ENCODE measurements around the gene TAF4.

The TAF4 gene

GRCh38 chr20:62030834-62031434 lies 34.7 kb downstream of the TAF4 start:
- H3K4me3 ChIP-seq (replicated peaks in 1 of 2; ENCODE audit: low read depth in 2 of 2, low read length in 2 of 2): no peak overlapping the region
- no peak for TF ChIP-seq CTCF (IDR thresholded peaks at IDR 0.05; ENCODE audit: low read depth, low read length)
- DNase-seq (ENCODE audit: low read depth in 2 of 2): no peak

DNA sequence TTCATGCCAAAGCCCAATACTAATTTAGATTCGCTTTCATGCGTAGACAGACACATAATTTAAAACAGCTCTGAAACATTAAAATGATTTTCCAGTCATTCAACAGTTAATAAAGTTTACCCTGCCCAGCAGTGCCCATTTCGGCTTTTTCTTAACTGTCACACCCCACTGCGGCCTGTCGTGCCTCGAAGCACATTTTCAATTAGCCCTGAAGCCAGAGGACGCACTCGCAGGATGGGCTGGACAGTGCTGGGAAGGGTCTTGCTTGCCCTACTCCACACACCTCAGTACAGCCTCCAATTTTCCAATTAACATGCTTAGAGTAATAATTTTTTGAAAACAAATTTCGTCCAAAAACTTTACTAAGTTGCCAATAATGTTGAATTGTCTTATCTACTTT lies 35.3 kb downstream of the TAF4 start:
- no peak for TF ChIP-seq CTCF (IDR thresholded peaks at IDR 0.05; ENCODE audit: low read depth, low read length)
- H3K4me3 ChIP-seq (replicated peaks in 1 of 2; ENCODE audit: low read depth in 2 of 2, low read length in 2 of 2): no peak overlapping the region
- DNase-seq (ENCODE audit: low read depth in 2 of 2): no peak

GRCh38 chr20:62029949-62030348 lies 35.7 kb downstream of the TAF4 start:
- DNase-seq (ENCODE audit: low read depth in 2 of 2): no peak
- TF ChIP-seq CTCF (IDR thresholded peaks at IDR 0.05; ENCODE audit: low read depth, low read length): no peak
- H3K4me3 ChIP-seq (replicated peaks in 1 of 2; ENCODE audit: low read depth in 2 of 2, low read length in 2 of 2): no peak overlapping the region

DNA sequence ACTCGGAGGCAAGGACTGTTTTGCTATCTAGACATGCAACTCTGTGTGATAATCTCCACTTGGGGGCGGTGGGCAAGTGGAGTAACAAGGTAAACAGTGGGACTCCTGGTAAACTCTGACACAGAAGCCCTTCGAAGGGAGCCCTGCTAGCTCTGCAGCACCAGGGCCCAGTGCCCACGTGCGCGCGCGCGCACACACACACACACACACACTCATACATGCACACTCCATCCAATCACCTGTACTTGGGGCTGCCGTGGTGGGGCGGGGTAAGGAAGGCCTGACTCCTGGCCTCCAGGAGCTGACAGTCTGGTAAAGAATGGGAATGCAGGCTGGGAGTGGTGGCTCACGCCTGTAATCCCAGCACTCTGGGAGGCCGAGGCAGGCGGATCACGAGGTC lies 36.4 kb downstream of the TAF4 start:
- no peak for DNase-seq (ENCODE audit: low read depth in 2 of 2)
- no peak for TF ChIP-seq CTCF (IDR thresholded peaks at IDR 0.05; ENCODE audit: low read depth, low read length)
- no peak overlapping the region for H3K4me3 ChIP-seq (replicated peaks in 1 of 2; ENCODE audit: low read depth in 2 of 2, low read length in 2 of 2)

DNA sequence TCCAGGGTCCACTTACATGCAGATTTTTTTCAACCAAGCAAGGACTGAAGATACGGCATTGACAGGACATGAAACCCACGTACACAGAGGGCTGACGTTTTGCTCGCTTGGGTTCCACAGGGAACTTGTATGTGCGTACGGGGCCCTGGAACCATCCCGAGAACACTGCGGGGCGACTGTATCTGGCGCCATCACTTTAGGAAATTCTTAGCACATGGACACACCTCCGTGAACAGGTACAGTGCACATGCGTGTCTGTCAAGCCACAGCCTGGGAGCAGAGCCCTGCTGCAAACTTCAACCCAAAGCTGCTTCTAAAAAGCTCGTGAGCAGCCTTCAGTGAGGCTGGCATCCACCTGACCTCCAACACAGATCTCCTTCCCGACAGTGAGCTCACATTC lies 37.3 kb downstream of the TAF4 start:
- TF ChIP-seq CTCF (IDR thresholded peaks at IDR 0.05; ENCODE audit: low read depth, low read length): no peak
- H3K4me3 ChIP-seq (replicated peaks in 1 of 2; ENCODE audit: low read depth in 2 of 2, low read length in 2 of 2): no peak overlapping the region
- DNase-seq (ENCODE audit: low read depth in 2 of 2): no peak

DNA sequence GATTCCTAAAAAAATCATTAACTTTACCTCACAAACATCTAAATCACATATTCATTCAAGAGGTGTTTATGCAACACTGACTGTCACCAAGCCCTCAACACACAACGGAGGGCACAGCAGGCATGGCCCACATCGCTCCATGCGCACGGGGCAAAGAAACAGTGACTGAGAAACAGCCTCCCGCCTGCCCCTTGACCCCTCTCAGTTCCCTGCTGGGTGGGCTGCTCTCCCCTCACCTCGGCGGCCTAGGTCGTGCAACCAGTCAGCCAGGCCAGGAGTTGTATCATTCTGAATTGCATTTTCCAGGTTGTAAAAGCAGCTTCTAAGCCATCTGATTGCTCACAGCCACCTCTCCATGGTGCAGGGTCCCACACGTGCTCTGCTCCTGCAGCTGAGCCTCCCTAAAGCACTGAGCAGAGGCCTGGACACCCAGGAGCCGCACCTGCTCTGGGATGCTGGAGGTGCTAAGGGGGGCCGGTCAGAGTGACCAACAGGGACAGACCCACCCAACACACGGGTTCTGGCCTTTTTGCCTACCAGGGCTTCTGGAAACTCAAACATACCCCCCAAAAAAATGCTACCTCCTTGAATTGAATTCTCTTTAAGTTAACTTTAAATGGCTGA lies 37.9 kb downstream of the TAF4 start:
- DNase-seq (ENCODE audit: low read depth in 2 of 2): no peak
- H3K4me3 ChIP-seq (replicated peaks in 1 of 2; ENCODE audit: low read depth in 2 of 2, low read length in 2 of 2): no peak overlapping the region
- no peak for TF ChIP-seq CTCF (IDR thresholded peaks at IDR 0.05; ENCODE audit: low read depth, low read length)

- no peak for TF ChIP-seq CTCF (IDR thresholded peaks at IDR 0.05; ENCODE audit: low read depth, low read length)
- no peak overlapping the region for H3K4me3 ChIP-seq (replicated peaks in 1 of 2; ENCODE audit: low read depth in 2 of 2, low read length in 2 of 2)
- DNase-seq (ENCODE audit: low read depth in 2 of 2): no peak
These were observed 38.6 kb downstream of the TAF4 start for GRCh38 chr20:62027116-62027515.

Measured in cardiac fibroblast (primary cell).